PC-9 (cell line): ENCODE results near the gene MAP4K4. TPM values are rescaled to one million over a fixed set of nuclear protein-coding genes. Genes with fewer than 3 reads are reported as not detected.

ENCODE experiments used
- BruUV-seq: library from RNA; stranded (reverse); fragments of 400-500 nt; replicated peaks from 2 replicates; lab custom pipeline; 2021; lab: Mats Ljungman, UMichigan
- CTCF ChIA-PET: fragments of 300-600 bp; sonication (Branson Sonifier 250); formaldehyde crosslinking; loops from one replicate; lab custom pipeline; 2022; ENCODE audit warnings: antibody characterized with exemption; lab: Charles Lee
- POLR2A ChIA-PET: fragments of 300-600 bp; sonication (Branson Sonifier 250); formaldehyde crosslinking; loops from one replicate; lab custom pipeline; 2022; ENCODE audit warnings: antibody characterized with exemption; ENCODE audit not compliant: unreplicated experiment; lab: Charles Lee
- DNase-seq, 2 experiments: peaks; one replicate each; pipeline versions ENCODE4 v3.0.0 to v3.0.0-alpha.2; 2015 to 2022; ENCODE audit warnings: mixed read lengths in 1 of 2
- H2AFZ ChIP-seq: fragments of 200-600 bp; sonication (generic); 2 replicates; pipeline ENCODE4 v1.8.1; 2017; ENCODE audit warnings: antibody characterized with exemption
- H3F3A ChIP-seq: fragments of 200-600 bp; sonication (generic); 2 replicates; pipeline ENCODE4 v1.8.1; 2017; ENCODE audit warnings: antibody characterized with exemption, mild to moderate bottlenecking, low read depth; ENCODE audit not compliant: insufficient read depth
- H3K27ac ChIP-seq: fragments of 200-600 bp; sonication (generic); 2 replicates; pipeline ENCODE4 v1.6.1; 2016; ENCODE audit warnings: mixed run types
- H3K27me3 ChIP-seq: fragments of 200-600 bp; sonication (generic); 2 replicates; pipeline ENCODE4 v1.6.1; 2016; ENCODE audit warnings: low read depth, mixed run types; ENCODE audit not compliant: insufficient read depth
- H3K36me3 ChIP-seq: fragments of 200-600 bp; sonication (generic); 2 replicates; pipeline ENCODE4 v1.6.1; 2016; ENCODE audit warnings: low read depth, mixed run types
- H3K4me1 ChIP-seq: fragments of 200-600 bp; sonication (generic); replicated peaks from 2 replicates; pipeline ENCODE4 v1.6.1; 2016; ENCODE audit warnings: mixed run types; ENCODE audit not compliant: insufficient read depth
- H3K4me2 ChIP-seq: fragments of 200-600 bp; sonication (generic); 2 replicates; pipeline ENCODE4 v1.6.1; 2017; ENCODE audit warnings: mixed run types
- H3K4me3 ChIP-seq: fragments of 200-600 bp; sonication (generic); 2 replicates; pipeline ENCODE4 v1.6.1; 2016; ENCODE audit warnings: mixed run types
- H3K79me2 ChIP-seq: fragments of 200-600 bp; sonication (generic); 2 replicates; pipeline ENCODE4 v1.6.1; 2017; ENCODE audit warnings: low read depth, mixed run types
- H3K9me2 ChIP-seq: fragments of 200-600 bp; sonication (generic); 2 replicates; pipeline ENCODE4 v1.8.1; 2017; ENCODE audit warnings: mild to moderate bottlenecking; ENCODE audit not compliant: insufficient read depth
- H3K9me3 ChIP-seq: fragments of 200-600 bp; sonication (generic); 2 replicates; pipeline ENCODE4 v1.8.1; 2016; ENCODE audit warnings: low read depth; ENCODE audit not compliant: insufficient read depth
- H4K20me1 ChIP-seq: fragments of 200-600 bp; sonication (generic); 2 replicates; pipeline ENCODE4 v1.8.1; 2017; ENCODE audit not compliant: insufficient read depth
- EZH2 ChIP-seq: fragments of 200-600 bp; sonication (generic); IDR thresholded peaks from 2 replicates; pipeline ENCODE4 v1.8.0; 2017; ENCODE audit warnings: antibody characterized with exemption, low read depth
- intact Hi-C: fragments of 100-400 bp; cut with micrococcal nuclease; formaldehyde crosslinking; loops from one replicate; pipeline ENCODE4 v1.10.0; 2022; ENCODE audit not compliant: unreplicated experiment
- total RNA-seq: library from RNA; stranded (reverse); gene quantifications from 2 replicates; pipeline ENCODE4 v1.2.3, GENCODE V29; 2021
- TF ChIP-seq, protein P1 (sequence below): fragments of 200-600 bp; sonication (generic); conservative IDR thresholded peaks from 2 replicates; pipeline ENCODE4 v1.6.1; 2017; ENCODE audit warnings: mixed run types, antibody characterized with exemption, mild to moderate bottlenecking, moderate library complexity

Gene MAP4K4
- total RNA-seq, 1 experiment from 2014 or later: 129 TPM

DNA sequence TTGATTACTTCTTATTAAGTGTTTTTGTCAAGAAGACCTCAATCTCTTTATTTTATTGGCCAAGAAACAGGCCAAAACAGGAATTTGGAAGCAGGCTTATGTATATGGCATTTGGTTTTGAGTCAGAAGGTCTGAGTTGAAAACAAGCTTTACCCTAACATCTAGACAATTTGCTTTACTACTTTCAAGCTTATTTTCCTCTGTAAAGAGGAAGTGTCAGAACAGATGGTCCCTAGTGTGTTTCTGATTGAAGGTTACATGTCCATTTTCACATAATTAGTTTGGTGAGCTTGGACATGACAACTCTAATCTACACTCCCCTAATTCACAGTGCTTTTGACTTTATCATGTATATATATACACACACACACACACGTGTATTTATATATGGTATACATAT, 19.8 kb upstream of the MAP4K4 start:
- DNase-seq: no peak
- ChIA-PET POLR2A (no interaction called here), CTCF (no interaction called here)
- H3K9me3 ChIP-seq: 0 out of 2 replicates have a peak, but pooled peaks cover 8% of the 10 kb centered on the region
- no peaks in the 10 kb centered on the region for H3K9me2 ChIP-seq
- H3F3A ChIP-seq: no peaks in the 10 kb centered on the region
- intact Hi-C loops: no loop called here
- H4K20me1 ChIP-seq: no peaks in the 10 kb centered on the region
- BruUV-seq: no TSS peak
- no peaks in the 10 kb centered on the region for H3K27me3 ChIP-seq
- H3K27ac ChIP-seq: no peak overlapping the region
- H2AFZ ChIP-seq: no peak overlapping the region
- H3K4me2 ChIP-seq: no peak overlapping the region
- no peak overlapping the region for H3K4me3 ChIP-seq
- peaks cover 7% of the 10 kb centered on the region; the same call in 1 of the 2 replicates for H3K4me1 ChIP-seq
- no peaks in the 10 kb centered on the region for H3K79me2 ChIP-seq
- no peaks in the 10 kb centered on the region for H3K36me3 ChIP-seq
- no peak for TF ChIP-seq EZH2
- TF ChIP-seq, protein P1, sequence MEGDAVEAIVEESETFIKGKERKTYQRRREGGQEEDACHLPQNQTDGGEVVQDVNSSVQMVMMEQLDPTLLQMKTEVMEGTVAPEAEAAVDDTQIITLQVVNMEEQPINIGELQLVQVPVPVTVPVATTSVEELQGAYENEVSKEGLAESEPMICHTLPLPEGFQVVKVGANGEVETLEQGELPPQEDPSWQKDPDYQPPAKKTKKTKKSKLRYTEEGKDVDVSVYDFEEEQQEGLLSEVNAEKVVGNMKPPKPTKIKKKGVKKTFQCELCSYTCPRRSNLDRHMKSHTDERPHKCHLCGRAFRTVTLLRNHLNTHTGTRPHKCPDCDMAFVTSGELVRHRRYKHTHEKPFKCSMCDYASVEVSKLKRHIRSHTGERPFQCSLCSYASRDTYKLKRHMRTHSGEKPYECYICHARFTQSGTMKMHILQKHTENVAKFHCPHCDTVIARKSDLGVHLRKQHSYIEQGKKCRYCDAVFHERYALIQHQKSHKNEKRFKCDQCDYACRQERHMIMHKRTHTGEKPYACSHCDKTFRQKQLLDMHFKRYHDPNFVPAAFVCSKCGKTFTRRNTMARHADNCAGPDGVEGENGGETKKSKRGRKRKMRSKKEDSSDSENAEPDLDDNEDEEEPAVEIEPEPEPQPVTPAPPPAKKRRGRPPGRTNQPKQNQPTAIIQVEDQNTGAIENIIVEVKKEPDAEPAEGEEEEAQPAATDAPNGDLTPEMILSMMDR: no peak

DNA sequence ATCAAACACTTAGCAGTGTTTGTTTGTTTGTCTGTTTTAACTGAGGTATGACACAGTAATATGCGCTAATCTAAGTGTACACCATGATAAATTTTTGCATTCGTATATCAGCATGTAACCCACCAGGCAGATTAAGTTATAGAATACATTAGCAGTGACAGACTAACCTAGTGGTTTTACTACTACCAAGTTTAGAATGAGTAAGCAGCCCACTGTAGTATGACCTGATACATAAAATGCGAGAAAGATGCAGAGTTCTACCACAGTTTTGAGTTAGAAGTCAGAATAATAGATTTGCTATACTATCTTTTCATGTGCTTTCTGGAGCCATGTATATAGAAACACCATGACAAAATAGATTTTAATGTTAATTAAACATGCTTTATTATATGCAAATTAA, 19.1 kb upstream of the MAP4K4 start:
- POLR2A ChIA-PET: no interaction called here
- intact Hi-C loops: no loop called here

GRCh38 chr2:101679037-101679726, 18.3 kb upstream of the MAP4K4 start:
- Histone ChIP-seq H3K27me3 (no peaks in the 10 kb centered on the region), H2AFZ (no peak overlapping the region), H3K9me2 (no peaks in the 10 kb centered on the region), H3K4me1 (peaks cover 7% of the 10 kb centered on the region; the same call in 1 of the 2 replicates), H3F3A (no peaks in the 10 kb centered on the region), H4K20me1 (no peaks in the 10 kb centered on the region), H3K36me3 (no peaks in the 10 kb centered on the region), H3K4me3 (no peak overlapping the region), H3K27ac (no peak overlapping the region), H3K9me3 (0 out of 2 replicates have a peak, but pooled peaks cover 8% of the 10 kb centered on the region), H3K79me2 (no peaks in the 10 kb centered on the region), H3K4me2 (no peak overlapping the region)
- no peak for DNase-seq
- ChIA-PET CTCF (no interaction called here), POLR2A (no interaction called here)
- BruUV-seq: no TSS peak
- intact Hi-C loops: no loop called here
- TF ChIP-seq EZH2: no peak
- TF ChIP-seq, protein P1: no peak

More for the DNA sequence above, 19.1 kb upstream of the MAP4K4 start:
- Histone ChIP-seq H3K79me2 (no peaks in the 10 kb centered on the region), H3K9me2 (no peaks in the 10 kb centered on the region), H3K4me3 (no peak overlapping the region), H4K20me1 (no peaks in the 10 kb centered on the region), H3K27ac (no peak overlapping the region), H3K4me1 (peaks cover 7% of the 10 kb centered on the region; the same call in 1 of the 2 replicates), H3K36me3 (no peaks in the 10 kb centered on the region), H3K27me3 (no peaks in the 10 kb centered on the region), H3K4me2 (no peak overlapping the region), H2AFZ (no peak overlapping the region), H3K9me3 (0 out of 2 replicates have a peak, but pooled peaks cover 8% of the 10 kb centered on the region), H3F3A (no peaks in the 10 kb centered on the region)
- DNase-seq: no peak
- no peak for TF ChIP-seq EZH2
- TF ChIP-seq, protein P1: no peak
- CTCF ChIA-PET: no interaction called here
- BruUV-seq: no TSS peak
